ENCODE measurements around the gene SLC19A1. TPM values are rescaled to one million over a fixed set of nuclear protein-coding genes. Genes with fewer than 3 reads are reported as not detected.
A peak's percentile ranks its signal among the peaks of the same experiment; 100 is the strongest.

The SLC19A1 gene
- total RNA-seq, 6 experiments from 2014 or later, result 4.5 to 24.5 (median 15.7) TPM

GRCh38 chr21:45541221-45542039, 810 bp downstream of the SLC19A1 start:
- peak; percentile 56 to 69 (median 67) for ATAC-seq
- Histone ChIP-seq H3K4me1 (peaks cover 0 to 3% (median 0%) of the 10 kb centered on the region in 4 donors), H3K27ac (peak overlapping the region in 1 of 3 donors; percentile 43), H3K27me3 (no peaks in the 10 kb centered on the region), H3K9me3 (no peaks in the 10 kb centered on the region), H3K36me3 (no peaks in the 10 kb centered on the region), H3K4me3 (peak overlapping the region; percentile 47 to 63 (median 60))
- intact Hi-C loops (cut with DNase I), result no loop called here
- 30% methylated on average over 2 of the region's 50 CpGs for WGBS (ENCODE audit: insufficient coverage, low coverage, low lambda C conversion rate, missing lambda C conversion rate)
- peak; percentile 82 to 85 (median 85) for DNase-seq
- no peak for TF ChIP-seq POLR2A (IDR thresholded peaks at IDR 0.05)
- TF ChIP-seq CTCF (IDR thresholded peaks at IDR 0.05), result no peak

DNA sequence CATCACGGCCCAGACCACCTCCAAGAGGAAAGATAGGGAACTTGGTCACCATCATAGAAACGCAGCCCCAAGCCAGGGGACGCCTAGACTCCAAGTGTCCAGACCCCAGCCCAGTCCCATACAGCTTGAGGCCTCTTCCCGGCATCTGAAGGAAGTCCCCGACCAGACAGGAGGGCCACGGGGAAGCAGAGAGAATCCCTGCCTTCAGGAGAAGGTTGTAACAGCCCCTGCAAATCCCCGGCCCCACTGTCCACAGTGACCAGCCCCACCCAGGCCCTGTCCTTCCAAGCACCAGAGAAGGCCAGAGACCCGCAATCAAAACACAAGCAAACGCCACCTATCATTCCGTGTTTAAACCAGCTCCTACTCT, 1.7 kb downstream of the SLC19A1 start:
- Histone ChIP-seq H3K27me3 (no peaks in the 10 kb centered on the region), H3K36me3 (no peaks in the 10 kb centered on the region), H3K27ac (no peak overlapping the region), H3K4me1 (peaks cover 0 to 5% (median 2%) of the 10 kb centered on the region in 4 donors), H3K9me3 (no peaks in the 10 kb centered on the region), H3K4me3 (no peak overlapping the region)
- ATAC-seq (no peak), DNase-seq (peak in 1 of 3 donors; percentile 47)
- WGBS (ENCODE audit: insufficient coverage, low coverage, low lambda C conversion rate, missing lambda C conversion rate), result 85% methylated on average over 3 of the region's 10 CpGs
- intact Hi-C loops (cut with DNase I), result no loop called here
- TF ChIP-seq CTCF (IDR thresholded peaks at IDR 0.05), result no peak
- no peak for TF ChIP-seq POLR2A (IDR thresholded peaks at IDR 0.05)

GRCh38 chr21:45539796-45540600, 2.2 kb downstream of the SLC19A1 start:
- intact Hi-C loops (cut with DNase I), result no loop called here
- no CpG with 5 or more reads among the region's 24 CpGs for WGBS (ENCODE audit: insufficient coverage, low coverage, low lambda C conversion rate, missing lambda C conversion rate)
- ATAC-seq, result no peak

More at GRCh38 chr21:45539796-45540600, 2.2 kb downstream of the SLC19A1 start:
- Histone ChIP-seq H3K4me3 (no peak overlapping the region), H3K36me3 (no peaks in the 10 kb centered on the region), H3K9me3 (no peaks in the 10 kb centered on the region), H3K27ac (no peak overlapping the region), H3K4me1 (peaks cover 0 to 11% (median 5%) of the 10 kb centered on the region in 4 donors), H3K27me3 (no peaks in the 10 kb centered on the region)
- peak in 1 of 3 donors; percentile 51 for DNase-seq
- TF ChIP-seq CTCF (IDR thresholded peaks at IDR 0.05) (no peak), POLR2A (IDR thresholded peaks at IDR 0.05) (no peak)

Data from right lobe of liver (tissue), 6 donors.